ENCODE results near the gene KANK3. TPM values are rescaled to one million over a fixed set of nuclear protein-coding genes. Genes with fewer than 3 reads are reported as not detected.

Gene KANK3
- total and polyA plus RNA-seq, 2 of the 8 experiments (the other 6 are each of a cell fraction or from before 2014, with no cell fraction given): 2.5 to 4.2 TPM

DNA sequence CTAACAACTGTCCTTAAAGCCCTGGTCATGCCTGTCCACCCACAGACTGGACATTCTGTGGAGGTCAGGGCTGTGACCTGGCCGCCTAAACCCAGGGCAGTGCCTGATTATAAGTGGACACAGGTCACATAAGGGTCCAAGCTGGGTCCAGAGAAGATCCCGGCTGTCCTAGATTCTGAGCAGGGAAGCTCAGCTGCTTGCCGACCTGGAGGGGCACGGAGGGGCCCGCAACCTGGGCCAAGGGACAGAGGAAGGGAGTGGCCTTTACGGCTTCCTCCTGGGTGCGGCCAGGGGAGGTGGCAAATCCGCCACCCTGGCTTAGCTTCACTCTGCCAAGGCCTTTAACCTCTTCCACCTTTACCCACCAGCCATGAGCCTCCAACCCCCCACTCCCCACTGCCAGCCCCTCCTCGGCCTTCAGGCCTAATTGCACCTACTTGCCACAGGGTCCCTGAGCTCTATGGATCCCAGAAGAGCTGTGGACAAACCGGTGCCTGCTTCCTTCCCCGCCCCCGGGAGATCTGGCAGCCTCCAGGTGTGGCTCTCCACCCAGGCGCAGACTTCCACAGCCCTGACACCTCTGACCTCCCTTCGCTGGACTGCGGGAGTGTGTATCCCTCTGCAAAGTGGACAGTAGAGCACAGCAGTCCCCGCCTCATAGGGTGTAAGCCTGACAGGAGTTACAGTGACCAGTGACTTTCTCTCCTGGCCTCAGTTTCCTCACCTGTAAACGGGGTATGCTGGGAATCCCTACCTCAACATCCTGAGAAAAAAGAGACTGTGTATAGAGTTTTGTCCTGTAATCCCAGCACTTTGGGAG is 36.6 kb downstream of the KANK3 start (continued):
- TF ChIP-seq HDAC6 (IDR thresholded peaks at IDR 0.05; ENCODE audit: low read depth, low read length): no peak
